Ectodermal cell (in vitro differentiated cells): ENCODE results near the gene TMPRSS5.
"Not testable (repeated sequence)": the region's sequence is repeated elsewhere in the genome, so short reads cannot be mapped to it uniquely, and the experiment has no call there.

ENCODE experiments used
- H3K27ac ChIP-seq: 2 replicates; pipeline ENCODE4 v1.7.0; 2013; ENCODE audit warnings: mild to moderate bottlenecking, low read depth, low read length; ENCODE audit not compliant: insufficient read depth, poor library complexity, severe bottlenecking
- H3K27me3 ChIP-seq: 2 replicates; pipeline ENCODE4 v1.7.0; 2013; ENCODE audit warnings: mild to moderate bottlenecking, low read length; ENCODE audit not compliant: insufficient read depth, control insufficient read depth, poor library complexity, severe bottlenecking
- H3K36me3 ChIP-seq: one replicate; pipeline ENCODE4 v1.7.0; 2013; ENCODE audit warnings: low read length; ENCODE audit not compliant: control insufficient read depth, insufficient read depth
- H3K4me1 ChIP-seq: one replicate; pipeline ENCODE4 v1.7.0; 2013; ENCODE audit warnings: low read length; ENCODE audit not compliant: control insufficient read depth, insufficient read depth
- H3K4me3 ChIP-seq: 2 replicates; pipeline ENCODE4 v1.7.0; 2013; ENCODE audit warnings: low read depth, low read length, control low read depth; ENCODE audit not compliant: insufficient read depth
- H3K9me3 ChIP-seq: 2 replicates; pipeline ENCODE4 v1.7.0; 2013; ENCODE audit warnings: mild to moderate bottlenecking, low read length, moderate library complexity; ENCODE audit not compliant: control insufficient read depth
- WGBS, 2 experiments: methylation state at CpG; one replicate each; pipeline ENCODE4 v1.1.7; 2013; ENCODE audit warnings: missing lambda C conversion rate in 2 of 2; 5-methylcytosine and 5-hydroxymethylcytosine counted together

Gene TMPRSS5

DNA sequence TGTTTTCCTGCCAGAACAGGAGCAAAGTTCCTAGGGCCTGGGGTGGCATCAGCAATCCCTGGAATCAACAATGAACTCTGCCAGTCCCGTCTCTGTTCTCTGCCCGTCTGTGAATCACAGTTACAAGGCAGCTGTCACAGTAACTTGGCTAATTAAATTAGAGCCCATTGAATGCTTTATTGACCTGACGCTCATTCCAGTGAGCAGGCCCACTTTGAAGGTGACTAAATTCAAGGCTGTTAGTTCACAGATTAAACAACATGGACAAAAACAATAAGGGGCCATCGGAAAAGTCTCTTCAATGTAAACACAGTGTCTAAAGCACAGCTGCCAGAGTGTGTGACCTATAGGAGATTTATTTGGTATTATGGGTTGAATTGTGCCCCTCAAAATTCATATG is 17.7 kb upstream of the TMPRSS5 start:
- no peaks in the 10 kb centered on the region for H3K27me3 ChIP-seq
- no peak overlapping the region for H3K4me3 ChIP-seq
- H3K27ac ChIP-seq: no peak overlapping the region
- 86 to 92% methylated on average over 4 of the region's 4 CpGs for WGBS, 2 experiments
- no peaks in the 10 kb centered on the region for H3K9me3 ChIP-seq
- no peaks in the 10 kb centered on the region for H3K36me3 ChIP-seq
- H3K4me1 ChIP-seq: no peaks in the 10 kb centered on the region

DNA sequence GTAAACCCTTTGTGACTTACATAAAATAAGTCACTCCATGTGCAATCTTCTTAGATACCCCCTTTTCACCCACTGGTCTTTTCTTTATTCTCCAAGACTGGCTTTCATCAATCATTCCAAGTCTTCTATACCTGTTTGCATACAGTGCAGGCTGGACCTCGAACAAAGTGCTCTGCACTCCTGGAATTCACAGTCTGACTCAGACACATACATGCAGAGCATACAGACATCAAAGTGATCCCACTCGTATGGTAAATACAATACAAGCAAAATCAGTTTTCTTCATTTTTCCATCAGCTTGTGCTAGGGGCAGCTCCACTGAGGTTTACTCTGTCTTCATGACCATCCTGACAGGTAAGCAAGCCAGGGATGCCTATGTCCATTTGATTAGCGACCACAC is 16.8 kb upstream of the TMPRSS5 start:
- H3K36me3 ChIP-seq: no peaks in the 10 kb centered on the region
- H3K27me3 ChIP-seq: no peaks in the 10 kb centered on the region
- H3K27ac ChIP-seq: no peak overlapping the region
- H3K4me3 ChIP-seq: no peak overlapping the region
- no peaks in the 10 kb centered on the region for H3K4me1 ChIP-seq
- H3K9me3 ChIP-seq: no peaks in the 10 kb centered on the region
- WGBS, 2 experiments: 94% methylated on average over 3 of the region's 3 CpGs

GRCh38 chr11:113722221-113722620 is 16.1 kb upstream of the TMPRSS5 start:
- Histone ChIP-seq H3K4me1 (no peaks in the 10 kb centered on the region), H3K36me3 (no peaks in the 10 kb centered on the region), H3K27me3 (no peaks in the 10 kb centered on the region), H3K4me3 (no peak overlapping the region), H3K27ac (no peak overlapping the region), H3K9me3 (no peaks in the 10 kb centered on the region)
- 90 to 91% methylated on average over 4 of the region's 4 CpGs for WGBS, 2 experiments

DNA sequence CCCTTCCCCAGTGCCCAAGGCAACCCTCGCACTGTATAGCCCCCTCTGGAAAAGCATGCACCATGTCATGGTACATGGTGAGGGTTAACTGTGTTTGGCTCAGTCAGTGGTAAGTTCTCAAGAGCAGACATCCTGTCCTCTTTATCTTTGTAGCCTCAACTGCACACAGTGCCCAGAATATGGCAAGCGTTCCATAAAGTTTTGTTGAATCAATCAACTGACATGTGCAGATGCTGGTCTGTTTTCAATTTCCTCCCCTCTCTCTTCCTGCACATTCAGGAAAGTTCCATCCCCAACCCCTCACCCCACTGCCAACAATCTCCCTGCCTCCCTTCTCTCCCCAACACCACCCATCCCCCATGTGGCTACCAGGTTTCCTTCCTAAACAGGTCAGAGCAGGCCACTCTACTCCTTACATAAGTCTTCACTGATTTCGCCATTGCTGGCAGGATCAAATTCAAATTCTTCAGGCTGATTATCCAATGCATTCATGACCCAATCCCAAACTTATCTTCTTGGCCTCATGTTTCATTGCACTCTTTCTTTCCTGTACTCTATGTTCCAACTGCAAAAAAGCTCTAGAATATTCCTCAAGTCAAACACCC is 15.5 kb upstream of the TMPRSS5 start:
- no peak overlapping the region for H3K4me3 ChIP-seq
- WGBS, 2 experiments: 93 to 95% methylated on average over 3 of the region's 3 CpGs
- H3K27me3 ChIP-seq: no peaks in the 10 kb centered on the region
- no peaks in the 10 kb centered on the region for H3K36me3 ChIP-seq
- H3K9me3 ChIP-seq: no peaks in the 10 kb centered on the region
- H3K27ac ChIP-seq: no peak overlapping the region
- H3K4me1 ChIP-seq: no peaks in the 10 kb centered on the region

DNA sequence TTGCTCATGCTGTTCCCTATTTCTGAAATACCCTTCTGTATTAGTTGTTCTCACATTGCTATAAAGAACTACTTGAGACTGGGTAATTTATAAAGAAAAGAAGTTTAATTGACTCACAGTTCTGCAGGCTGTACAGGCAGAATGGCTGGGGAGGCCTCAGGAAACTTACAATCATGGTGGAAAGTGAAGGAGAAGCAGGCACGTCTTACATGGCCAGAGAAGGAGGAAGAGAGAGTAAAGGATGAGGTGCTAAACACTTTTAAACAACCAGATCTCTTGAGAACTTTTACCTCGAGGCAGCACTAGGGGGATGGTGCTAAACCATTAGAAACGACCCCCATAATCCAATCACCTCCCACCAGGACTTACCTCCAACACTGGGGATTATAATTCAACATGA is 14.4 kb upstream of the TMPRSS5 start:
- not testable (repeated sequence) for H3K4me1 ChIP-seq, H3K4me3 ChIP-seq, H3K27ac ChIP-seq, H3K9me3 ChIP-seq, H3K27me3 ChIP-seq, H3K36me3 ChIP-seq
- WGBS, 2 experiments: 90 to 97% methylated on average over 3 of the region's 3 CpGs

DNA sequence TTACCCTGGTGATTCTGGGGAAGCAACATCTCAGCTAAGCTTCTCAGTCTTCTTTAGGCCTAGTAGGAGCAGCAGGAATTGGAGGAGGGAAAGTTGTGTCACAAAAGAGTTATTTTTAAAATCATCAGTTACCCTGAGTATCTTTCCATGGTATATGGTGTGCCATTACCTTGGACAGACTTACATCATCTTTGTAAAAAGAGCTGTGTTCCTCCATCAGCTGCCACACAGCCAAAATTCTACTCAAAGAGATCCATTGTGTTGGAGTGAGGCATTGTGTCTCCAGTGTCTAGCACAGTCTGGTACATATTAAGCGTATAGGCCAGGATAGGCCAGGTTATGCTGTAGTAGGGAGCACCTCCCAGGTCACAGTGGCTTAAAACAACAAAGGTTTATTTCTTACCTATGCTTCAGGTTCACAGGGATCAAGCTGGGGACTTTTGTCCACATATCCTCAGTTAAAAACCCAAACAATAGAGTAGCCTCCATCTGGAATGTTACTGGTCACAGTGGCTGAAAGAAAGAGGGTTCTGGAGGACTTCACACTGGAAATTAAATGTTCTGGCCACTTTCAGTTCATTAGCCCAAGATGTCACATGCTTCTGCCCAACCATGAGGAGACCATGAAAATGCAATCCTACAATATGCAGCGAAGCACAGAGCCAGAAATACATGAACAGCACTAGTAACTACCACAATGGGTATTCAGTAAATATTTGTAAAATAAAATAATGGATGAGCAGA is 9.9 kb upstream of the TMPRSS5 start:
- Histone ChIP-seq H3K27me3 (no peaks in the 10 kb centered on the region), H3K36me3 (no peaks in the 10 kb centered on the region), H3K4me3 (no peak overlapping the region), H3K9me3 (no peaks in the 10 kb centered on the region), H3K27ac (no peak overlapping the region), H3K4me1 (no peaks in the 10 kb centered on the region)
- WGBS, 2 experiments: 100% methylated on average over 2 of the region's 2 CpGs

- Histone ChIP-seq H3K36me3 (no peaks in the 10 kb centered on the region), H3K9me3 (no peaks in the 10 kb centered on the region), H3K27me3 (no peaks in the 10 kb centered on the region), H3K4me3 (no peak overlapping the region), H3K4me1 (no peaks in the 10 kb centered on the region), H3K27ac (no peak overlapping the region)
- WGBS, 2 experiments: 90 to 96% methylated on average over 1 of the region's 1 CpG
These were observed 9.2 kb upstream of the TMPRSS5 start for GRCh38 chr11:113715273-113715672.

DNA sequence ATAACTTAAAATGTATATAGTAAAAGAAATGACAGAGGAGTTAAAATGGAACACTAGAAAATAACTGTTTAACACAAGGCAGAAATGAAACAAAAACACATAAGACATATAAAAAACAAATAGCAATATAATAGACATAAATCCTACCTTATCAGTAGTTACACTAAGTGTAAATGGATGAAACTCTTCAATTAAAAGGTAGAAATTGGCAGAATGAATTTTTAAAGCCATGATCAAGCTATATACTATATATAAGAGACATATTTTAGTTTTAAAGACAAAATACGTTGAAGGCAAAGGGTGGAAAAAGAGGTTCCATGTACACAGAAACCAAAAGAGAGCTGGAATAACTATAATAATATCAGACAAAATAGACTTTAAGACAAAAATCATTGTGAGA is 4.9 kb upstream of the TMPRSS5 start:
- no peaks in the 10 kb centered on the region for H3K36me3 ChIP-seq
- H3K9me3 ChIP-seq: no peaks in the 10 kb centered on the region
- peaks cover 8% of the 10 kb centered on the region for H3K4me1 ChIP-seq
- no peaks in the 10 kb centered on the region for H3K27me3 ChIP-seq
- no CpG with 5 or more reads among the region's 1 CpG for WGBS, 2 experiments
- no peak overlapping the region for H3K27ac ChIP-seq
- H3K4me3 ChIP-seq: no peak overlapping the region

DNA sequence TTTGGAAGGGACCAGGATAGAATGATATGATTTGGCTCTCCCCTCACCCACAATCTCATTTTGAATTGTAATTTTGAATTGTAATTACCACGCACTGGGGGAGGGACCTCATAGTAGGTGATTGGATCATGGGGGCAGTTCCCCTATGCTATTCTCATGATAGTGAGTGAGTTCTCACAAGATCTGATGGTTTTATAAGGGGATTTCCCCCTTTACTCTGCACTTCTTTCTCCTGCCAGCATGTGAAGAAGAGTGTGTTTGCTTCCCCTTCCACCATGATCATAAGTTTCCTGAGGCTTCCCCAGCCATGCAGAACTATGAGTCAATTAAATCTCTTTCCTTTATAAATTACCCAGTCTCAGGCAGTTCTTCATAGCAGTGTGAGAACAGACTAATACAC is 2.6 kb downstream of the TMPRSS5 start:
- not testable (repeated sequence) for H3K9me3 ChIP-seq, H3K27ac ChIP-seq, H3K4me3 ChIP-seq, H3K27me3 ChIP-seq, H3K36me3 ChIP-seq
- WGBS, 2 experiments: 100% methylated on average over 1 of the region's 1 CpG
- peaks cover 13% of the 10 kb centered on the region for H3K4me1 ChIP-seq

DNA sequence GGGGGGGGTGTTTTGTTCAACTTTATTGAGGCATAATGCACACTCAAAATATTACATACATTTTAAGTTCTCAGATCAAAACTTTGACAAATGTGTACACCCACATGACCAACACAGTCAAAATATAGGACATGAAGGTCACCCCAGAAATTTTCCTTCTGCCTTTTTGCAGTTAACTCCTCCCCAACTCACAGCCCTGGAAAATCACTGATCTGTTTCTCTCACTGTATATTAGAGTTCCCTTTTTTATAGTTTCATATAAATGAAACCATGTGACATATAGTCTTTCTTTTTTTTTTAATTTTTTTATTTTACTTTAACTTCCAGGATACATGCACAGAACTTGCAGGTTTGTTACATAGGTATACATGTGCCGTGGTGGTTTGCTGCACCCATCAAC is 4.6 kb downstream of the TMPRSS5 start:
- Histone ChIP-seq H3K4me1 (peaks cover 10% of the 10 kb centered on the region), H3K27ac (no peak overlapping the region), H3K36me3 (no peaks in the 10 kb centered on the region), H3K9me3 (no peaks in the 10 kb centered on the region), H3K27me3 (no peaks in the 10 kb centered on the region), H3K4me3 (no peak overlapping the region)
- WGBS, 2 experiments: 92 to 98% methylated on average over 1 of the region's 1 CpG
